SK-N-SH treated with all-trans-retinoic acid at 6 μM for 48 hours (cell line): ENCODE data around the gene CCNL2.

Source experiments
- ATAC-seq: fragments of 200-7000 bp; cut with Tn5 transposase; 3 replicates; pipeline ENCODE4 v1.9.1; 2020; ENCODE audit warnings: mild to moderate bottlenecking, moderate library complexity
- BACH2 ChIP-seq: fragments of 250-450 bp; sonication (Bioruptor Pico); IDR thresholded peaks from 2 replicates; pipeline ENCODE4 v1.9.0; 2021; ENCODE audit warnings: mild to moderate bottlenecking, borderline replicate concordance
- CREB5 ChIP-seq: fragments of 250-450 bp; sonication (Bioruptor Pico); IDR thresholded peaks from 2 replicates; pipeline ENCODE4 v1.5.1; 2020; ENCODE audit warnings: low read depth, mild to moderate bottlenecking, moderate library complexity
- CSDC2 ChIP-seq: fragments of 250-450 bp; sonication (Bioruptor Pico); IDR thresholded peaks from 2 replicates; pipeline ENCODE4 v1.5.0; 2020; ENCODE audit warnings: mild to moderate bottlenecking, moderate library complexity
- CSRNP3 ChIP-seq: fragments of 250-450 bp; sonication (Bioruptor Pico); IDR thresholded peaks from 2 replicates; pipeline ENCODE4 v1.5.1; 2021; ENCODE audit warnings: mild to moderate bottlenecking, moderate library complexity
- ESRRG ChIP-seq: fragments of 250-450 bp; sonication (Bioruptor Pico); IDR thresholded peaks from 2 replicates; pipeline ENCODE4 v1.6.1; 2021; ENCODE audit warnings: mild to moderate bottlenecking
- GLIS3 ChIP-seq: fragments of 250-450 bp; sonication (Bioruptor Pico); IDR thresholded peaks from 2 replicates; pipeline ENCODE4 v1.5.0; 2020; ENCODE audit warnings: mild to moderate bottlenecking, moderate library complexity
- ISL1 ChIP-seq: fragments of 250-450 bp; sonication (Bioruptor Pico); IDR thresholded peaks from 2 replicates; pipeline ENCODE4 v2.1.2; 2022; ENCODE audit warnings: mild to moderate bottlenecking, moderate library complexity
- OSR1 ChIP-seq: fragments of 250-450 bp; sonication (Bioruptor Pico); IDR thresholded peaks from 2 replicates; pipeline ENCODE4 v1.8.0; 2022; ENCODE audit warnings: moderate library complexity, mild to moderate bottlenecking, inconsistent platforms
- PATZ1 ChIP-seq: fragments of 250-450 bp; sonication (Bioruptor Pico); IDR thresholded peaks from 2 replicates; pipeline ENCODE4 v1.8.0; 2020; ENCODE audit warnings: mild to moderate bottlenecking, moderate library complexity, borderline replicate concordance
- POU6F1 ChIP-seq: fragments of 250-450 bp; sonication (Bioruptor Pico); IDR thresholded peaks from 2 replicates; pipeline ENCODE4 v1.8.0; 2021; ENCODE audit warnings: low read depth, mild to moderate bottlenecking, moderate library complexity, borderline replicate concordance
- PPARA ChIP-seq: fragments of 250-450 bp; sonication (Bioruptor Pico); IDR thresholded peaks from 2 replicates; pipeline ENCODE4 v1.5.0; 2020; ENCODE audit warnings: mild to moderate bottlenecking, borderline replicate concordance
- RARB ChIP-seq: fragments of 250-450 bp; sonication (Bioruptor Pico); IDR thresholded peaks from 2 replicates; pipeline ENCODE4 v1.8.0; 2021; ENCODE audit warnings: mild to moderate bottlenecking, moderate library complexity
- TOX ChIP-seq: fragments of 250-450 bp; sonication (Bioruptor Pico); IDR thresholded peaks from 2 replicates; pipeline ENCODE4 v1.8.0; 2021; ENCODE audit warnings: mild to moderate bottlenecking, moderate library complexity, borderline replicate concordance
- TSHZ2 ChIP-seq: fragments of 250-450 bp; sonication (Bioruptor Pico); IDR thresholded peaks from 2 replicates; pipeline ENCODE4 v1.5.0; 2020; ENCODE audit warnings: mild to moderate bottlenecking, moderate library complexity
- ZC3H10 ChIP-seq: fragments of 250-450 bp; sonication (Bioruptor Pico); IDR thresholded peaks from 2 replicates; pipeline ENCODE4 v1.5.1; 2021; ENCODE audit warnings: mild to moderate bottlenecking, moderate library complexity
- ZFP3 ChIP-seq: fragments of 250-450 bp; sonication (Bioruptor Pico); IDR thresholded peaks from 2 replicates; pipeline ENCODE4 v1.5.0; 2020; ENCODE audit warnings: mild to moderate bottlenecking, moderate library complexity
- ZFP30 ChIP-seq: fragments of 450-650 bp; formaldehyde crosslinking; IDR thresholded peaks from 2 replicates; pipeline ENCODE4 v1.5.0; 2022; ENCODE audit warnings: mild to moderate bottlenecking, moderate library complexity
- ZNF565 ChIP-seq: fragments of 450-650 bp; formaldehyde crosslinking; conservative IDR thresholded peaks from 2 replicates; pipeline ENCODE4 v1.5.0; 2020; ENCODE audit warnings: low read depth, mild to moderate bottlenecking, moderate library complexity
- ZNF70 ChIP-seq: fragments of 450-650 bp; formaldehyde crosslinking; IDR thresholded peaks from 2 replicates; pipeline ENCODE4 v1.5.0; 2020; ENCODE audit warnings: mild to moderate bottlenecking, moderate library complexity
- ZNF8 ChIP-seq: fragments of 450-650 bp; formaldehyde crosslinking; IDR thresholded peaks from 2 replicates; pipeline ENCODE4 v1.5.0; 2020; ENCODE audit warnings: mild to moderate bottlenecking, moderate library complexity

CCNL2 gene

GRCh38 chr1:1347663-1348419 lies 51.3 kb downstream of the CCNL2 start:
- peak; percentile 55 for ATAC-seq
- TF ChIP-seq BACH2 (CRISPR knock-in tag) (no peak), ZNF8 (CRISPR knock-in tag) (no peak), TOX (CRISPR knock-in tag) (no peak), PPARA (CRISPR knock-in tag) (no peak), RARB (CRISPR knock-in tag) (no peak), ZNF565 (CRISPR knock-in tag) (no peak), TSHZ2 (no peak), PATZ1 (CRISPR knock-in tag) (no peak), ZNF70 (CRISPR knock-in tag) (no peak), GLIS3 (no peak), CSDC2 (CRISPR knock-in tag) (no peak)

- TF ChIP-seq PPARA (CRISPR knock-in tag), result no peak
- no peak for TF ChIP-seq OSR1 (CRISPR knock-in tag)
- no peak for TF ChIP-seq ESRRG (CRISPR knock-in tag)
- no peak for TF ChIP-seq ZNF70 (CRISPR knock-in tag)
- TF ChIP-seq CSDC2 (CRISPR knock-in tag), result no peak
- ATAC-seq, result no peak
Observed at GRCh38 chr1:1347026-1347595, 52.0 kb downstream of the CCNL2 start.

- ATAC-seq, result no peak
Observed at GRCh38 chr1:1346501-1346890, 52.6 kb downstream of the CCNL2 start.

More at GRCh38 chr1:1346501-1346890, 52.6 kb downstream of the CCNL2 start:
- TF ChIP-seq ZFP30 (CRISPR knock-in tag), result no peak
- TF ChIP-seq ESRRG (CRISPR knock-in tag), result no peak
- no peak for TF ChIP-seq ZFP3
- TF ChIP-seq ZNF565 (CRISPR knock-in tag), result no peak
- TF ChIP-seq ISL1 (CRISPR knock-in tag), result no peak
- no peak for TF ChIP-seq ZNF8 (CRISPR knock-in tag)
- TF ChIP-seq BACH2 (CRISPR knock-in tag), result no peak
- no peak for TF ChIP-seq GLIS3
- TF ChIP-seq ZC3H10 (CRISPR knock-in tag), result no peak
- no peak for TF ChIP-seq TOX (CRISPR knock-in tag)
- TF ChIP-seq POU6F1 (CRISPR knock-in tag), result no peak
- no peak for TF ChIP-seq RARB (CRISPR knock-in tag)
- TF ChIP-seq ZNF70 (CRISPR knock-in tag), result no peak
- TF ChIP-seq CSDC2 (CRISPR knock-in tag), result no peak
- no peak for TF ChIP-seq PPARA (CRISPR knock-in tag)
- no peak for TF ChIP-seq PATZ1 (CRISPR knock-in tag)
- no peak for TF ChIP-seq CSRNP3
- no peak for TF ChIP-seq TSHZ2
- no peak for TF ChIP-seq OSR1 (CRISPR knock-in tag)
- no peak for TF ChIP-seq CREB5
